GM19438 (cell line): Measurements from ENCODE around the gene YPEL4.

Experiments used
- ATAC-seq: cut with Tn5 transposase; IDR thresholded peaks from one replicate; pipeline ENCODE4 v1.9.1; 2021; ENCODE audit warnings: low read depth; ENCODE audit not compliant: unreplicated experiment

The YPEL4 gene

GRCh38 chr11:57651408-57651807, 1.7 kb upstream of the YPEL4 start:
- ATAC-seq, result no peak

DNA sequence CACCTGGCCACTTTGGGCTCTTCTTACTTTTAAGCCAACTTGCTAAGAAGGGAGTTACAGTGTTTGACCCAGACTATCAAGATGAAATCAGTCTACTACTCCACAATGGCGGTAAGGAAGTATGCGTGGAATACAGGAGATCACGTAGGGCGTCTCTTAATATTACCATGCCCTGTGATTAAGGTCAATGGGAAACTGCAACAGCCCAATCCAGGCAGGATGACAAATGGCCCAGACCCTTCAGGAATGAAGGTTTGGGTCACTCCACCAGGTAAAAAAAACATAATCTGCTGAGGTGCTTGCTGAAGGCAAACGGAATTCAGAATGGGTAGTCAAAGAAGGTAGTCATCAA, 1.0 kb upstream of the YPEL4 start:
- no peak for ATAC-seq

DNA sequence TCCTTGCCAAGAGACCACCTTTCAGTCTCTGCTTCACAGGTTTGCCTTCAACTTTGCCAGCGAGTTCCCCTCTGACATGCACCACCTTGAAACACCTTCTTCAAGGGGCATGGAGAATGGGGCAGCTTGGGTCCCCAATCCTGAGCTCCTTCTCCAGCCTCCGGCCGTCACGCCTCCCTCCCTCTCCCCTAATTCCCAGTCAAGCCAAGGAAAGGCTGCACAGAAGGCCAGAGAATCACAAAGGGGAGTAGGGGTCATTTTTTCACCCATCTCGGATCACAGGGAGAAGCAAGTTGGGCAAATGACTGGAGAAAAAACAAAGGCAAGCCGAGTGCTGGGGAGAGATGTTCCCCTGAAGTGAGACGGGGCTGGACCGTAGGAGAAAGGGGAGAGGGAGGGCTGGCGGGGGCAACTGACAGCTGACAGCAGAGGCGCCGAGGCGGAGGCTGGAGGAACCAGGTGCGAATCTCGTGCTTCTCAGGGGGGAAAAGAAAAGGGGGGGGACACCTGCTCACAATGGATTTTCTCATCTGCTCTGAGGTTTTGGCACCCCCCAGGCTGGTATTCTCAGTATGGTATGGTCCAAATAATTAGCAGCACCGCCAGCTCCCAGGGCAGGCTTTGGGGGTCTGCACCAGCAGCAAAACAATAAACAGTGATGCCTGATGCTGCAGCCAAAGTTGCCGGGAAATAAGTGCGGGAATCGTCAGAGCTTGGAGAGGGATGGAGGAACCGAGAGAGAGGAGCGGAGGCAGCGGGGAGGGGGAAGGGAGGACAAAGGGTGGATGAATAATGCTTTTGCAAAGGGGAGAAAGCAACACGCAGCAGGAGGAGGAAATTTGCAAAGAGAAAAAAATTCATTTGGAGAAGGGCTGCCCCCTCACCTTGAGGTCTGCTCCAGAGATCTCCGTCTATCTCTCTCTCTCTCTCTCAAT, 644 bp downstream of the YPEL4 start:
- no peak for ATAC-seq

- no peak for ATAC-seq
These were observed 1.5 kb downstream of the YPEL4 start for GRCh38 chr11:57647960-57648800.

GRCh38 chr11:57647372-57647771, 2.3 kb downstream of the YPEL4 start:
- no peak for ATAC-seq

- ATAC-seq, result no peak
These were observed 2.9 kb downstream of the YPEL4 start for GRCh38 chr11:57646799-57647303.

DNA sequence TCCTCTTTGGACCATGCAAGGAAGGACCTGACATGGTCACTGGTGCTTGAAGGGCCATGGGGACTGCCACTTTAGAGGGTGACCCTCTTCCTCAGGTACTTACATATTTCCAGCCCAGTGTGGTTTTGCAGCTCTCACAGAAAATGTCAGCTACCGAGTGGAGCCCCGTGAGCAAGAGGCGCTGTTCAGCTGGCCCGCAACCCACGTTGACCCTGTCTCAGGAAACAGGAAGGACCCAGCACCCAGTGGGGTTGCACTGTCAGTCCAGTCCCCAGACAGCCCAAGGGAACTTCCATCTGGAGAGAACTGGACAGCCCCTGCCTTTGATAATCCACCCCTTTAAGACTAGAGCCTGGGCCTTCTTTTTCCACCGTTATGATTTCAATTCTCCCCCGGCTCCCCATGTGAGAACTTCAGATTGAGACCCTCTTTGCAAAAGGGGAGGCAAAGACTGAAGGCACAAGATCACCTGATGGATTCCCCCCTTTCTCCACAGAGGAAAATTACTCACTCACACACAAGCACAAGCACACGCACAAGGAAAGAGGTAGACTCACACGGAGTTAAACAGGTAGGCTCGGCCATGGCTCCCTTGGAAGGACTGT, 3.4 kb downstream of the YPEL4 start:
- ATAC-seq, result no peak

DNA sequence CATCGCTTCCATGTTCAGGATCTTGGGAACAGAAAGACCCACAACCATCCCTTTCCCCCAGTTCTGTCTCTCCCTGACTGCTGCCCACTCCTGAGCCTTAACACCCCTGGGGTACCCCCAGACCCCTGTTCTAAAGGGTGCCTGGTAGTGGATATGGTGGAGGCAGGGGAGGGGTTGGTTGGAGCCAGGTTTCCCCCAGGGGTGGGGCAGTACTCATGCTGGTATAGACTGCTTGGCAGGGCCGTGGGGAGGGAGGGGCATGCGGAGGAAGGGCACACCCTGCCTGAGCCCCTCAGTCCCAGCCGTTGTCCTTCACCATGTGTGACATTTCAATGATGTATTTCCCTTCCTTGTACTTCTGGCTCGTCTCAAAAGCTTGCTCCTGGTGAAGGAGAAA, 4.0 kb downstream of the YPEL4 start:
- ATAC-seq, result no peak

- peak; percentile 46 for ATAC-seq
These were observed 4.7 kb downstream of the YPEL4 start for GRCh38 chr11:57644748-57645688.

GRCh38 chr11:57643802-57644201, 5.9 kb downstream of the YPEL4 start:
- ATAC-seq, result no peak

DNA sequence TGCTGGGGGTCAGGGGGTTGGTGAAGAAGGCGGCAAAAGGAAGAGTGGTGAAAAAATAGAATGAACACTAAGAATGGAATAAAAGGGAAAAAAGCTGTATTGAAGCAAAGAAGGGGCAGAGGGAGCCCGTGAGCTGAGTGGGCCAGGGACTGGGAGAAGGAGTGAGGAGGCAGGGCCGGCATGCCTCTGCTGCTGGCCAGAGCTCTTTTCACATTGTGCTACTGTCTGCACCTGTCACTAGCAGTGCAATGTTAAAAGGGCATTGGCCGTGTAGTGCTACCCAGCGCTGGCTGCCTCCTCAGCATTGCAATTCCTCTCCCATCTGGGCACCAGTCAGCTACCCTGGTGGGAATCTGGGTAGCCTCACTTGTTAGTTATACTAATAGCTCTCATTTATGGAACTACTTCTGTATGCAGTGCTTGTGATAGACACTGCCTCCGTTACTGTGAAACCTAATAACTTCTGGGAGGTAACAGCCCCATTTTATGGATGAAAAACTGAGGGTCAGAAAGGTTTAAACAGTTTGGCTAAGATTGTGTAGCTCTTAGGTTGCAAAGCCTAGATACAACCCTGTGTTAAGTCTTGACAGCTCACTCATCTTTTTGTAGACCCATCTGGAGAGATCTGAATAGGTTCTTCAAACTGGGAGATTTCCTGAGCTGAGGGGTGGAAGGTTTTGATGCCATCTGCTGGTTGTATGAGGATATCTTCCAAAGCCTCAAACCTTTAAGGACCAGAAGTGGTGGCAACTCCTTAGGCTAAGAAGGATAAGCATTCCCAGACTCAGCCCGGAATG, 8.5 kb downstream of the YPEL4 start:
- no peak for ATAC-seq

DNA sequence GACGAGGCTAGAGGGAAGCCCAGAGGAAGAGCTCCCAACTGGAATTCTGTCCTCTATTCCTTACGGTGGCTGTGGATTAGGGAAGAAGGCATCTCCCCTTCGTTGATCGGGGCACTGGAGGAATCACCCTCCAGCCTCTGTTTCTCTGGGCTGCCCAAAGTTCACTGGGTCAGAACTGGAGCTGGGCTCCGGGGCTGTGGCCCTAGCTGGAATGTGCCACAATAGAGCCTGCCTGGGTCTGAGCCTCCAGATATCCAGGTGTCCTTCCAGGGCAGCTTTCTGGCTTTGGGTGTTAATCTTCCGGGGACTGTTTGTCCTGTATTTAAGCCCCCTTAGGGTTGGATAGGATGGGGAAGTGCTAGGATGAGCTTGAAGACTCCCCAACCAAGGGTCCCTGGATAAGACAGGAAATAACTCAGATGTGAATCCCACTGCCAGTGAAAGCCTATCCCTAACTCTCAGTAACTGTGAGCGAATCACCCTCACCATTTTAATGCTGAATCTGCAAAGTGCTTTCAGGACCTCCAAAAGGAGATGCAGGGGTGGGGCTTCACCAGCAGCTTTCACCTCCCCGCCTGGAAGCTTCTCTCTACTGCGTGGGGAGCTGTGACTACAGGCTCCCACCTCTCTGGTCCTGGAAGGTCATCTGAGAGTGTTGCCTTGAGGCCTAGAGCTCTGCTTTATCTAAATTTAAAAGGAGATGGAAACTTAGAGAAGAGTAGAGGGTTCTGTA, 9.5 kb downstream of the YPEL4 start:
- ATAC-seq, result no peak

GRCh38 chr11:57639321-57640067, 10.2 kb downstream of the YPEL4 start:
- ATAC-seq, result no peak

DNA sequence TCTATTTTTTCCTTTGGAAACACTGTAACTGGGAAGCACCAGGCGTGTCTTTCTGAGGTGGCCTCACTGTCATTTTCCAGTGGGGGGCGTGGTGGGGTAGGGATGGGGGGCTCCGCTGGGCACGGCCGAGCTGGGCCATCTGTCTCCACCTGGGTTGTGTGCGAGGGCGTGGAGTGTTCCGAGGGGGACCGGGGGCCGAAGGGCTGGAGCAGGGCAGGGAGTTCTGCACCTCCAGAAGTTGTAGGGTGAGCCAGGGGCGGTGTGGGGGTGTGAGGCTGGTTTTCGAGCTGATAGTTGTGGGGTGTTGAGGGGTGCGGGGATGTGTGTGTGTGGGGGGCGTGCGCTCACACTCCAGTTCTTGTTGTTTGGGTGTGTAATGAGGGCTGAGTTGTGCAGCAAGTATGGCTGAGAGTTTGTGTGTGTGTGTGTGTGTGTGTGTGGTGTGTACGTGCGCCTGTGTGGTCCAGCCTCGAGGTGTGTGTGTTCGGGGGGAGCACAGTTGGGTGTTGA, 10.8 kb downstream of the YPEL4 start:
- ATAC-seq, result no peak

DNA sequence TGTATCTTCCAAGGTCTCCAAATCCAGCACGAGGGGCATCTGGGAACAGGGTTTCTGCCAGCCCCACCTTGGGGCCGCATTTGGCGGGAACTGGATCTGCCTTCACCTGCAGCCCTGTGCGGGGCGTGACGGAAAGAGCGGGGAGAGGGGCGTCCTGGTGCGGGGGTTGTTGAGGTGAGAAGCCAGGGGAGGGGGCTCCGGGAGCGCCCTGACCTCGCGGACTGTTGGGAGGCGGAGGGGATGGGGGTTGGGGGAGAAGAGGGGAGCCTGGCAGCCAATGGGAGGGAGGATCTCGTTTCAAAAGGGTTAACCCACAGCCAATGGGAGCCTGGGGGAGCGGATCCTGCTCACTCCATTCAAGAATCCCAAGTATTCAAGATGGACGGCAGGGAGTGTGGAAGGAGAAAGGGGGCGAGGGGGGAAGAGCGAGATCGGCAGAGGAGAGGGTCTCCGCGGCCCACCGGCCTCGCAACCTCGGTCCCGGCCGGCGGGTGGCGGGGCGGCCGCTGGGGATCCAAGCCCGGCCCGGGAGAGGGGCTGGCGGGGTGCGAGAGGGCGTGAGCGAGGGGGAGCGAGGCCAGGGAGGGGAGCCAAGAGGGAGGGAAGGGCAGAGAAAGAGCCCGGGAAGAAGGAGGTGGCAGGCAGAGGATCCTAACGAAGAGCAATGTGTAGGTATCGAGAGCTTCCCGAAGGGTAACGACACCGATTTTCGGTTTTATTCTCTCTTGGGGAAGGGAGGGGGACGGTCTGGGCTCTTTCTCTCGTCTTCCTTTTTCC, 11.5 kb downstream of the YPEL4 start:
- no peak for ATAC-seq

GRCh38 chr11:57637626-57638004, 12.1 kb downstream of the YPEL4 start:
- ATAC-seq, result no peak

DNA sequence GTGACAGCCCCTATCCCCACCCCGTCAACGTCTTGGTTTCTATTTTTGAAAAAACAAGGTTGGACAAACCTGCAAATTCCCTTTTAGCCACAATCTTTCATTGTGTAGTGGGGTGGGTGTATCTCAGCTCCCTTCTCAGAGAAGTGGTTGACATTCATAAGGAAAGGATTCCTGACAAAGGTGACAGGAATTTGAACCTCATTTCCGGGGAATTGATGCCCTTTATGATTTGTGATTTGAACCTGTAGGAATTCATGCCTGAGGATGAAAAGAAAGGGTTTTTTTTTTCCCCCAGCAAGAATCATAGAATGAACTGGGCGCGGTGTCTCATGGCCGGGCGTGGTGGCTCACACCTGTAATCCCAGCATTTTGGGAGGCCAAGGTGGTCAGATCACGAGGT, 14.5 kb downstream of the YPEL4 start:
- ATAC-seq, result no peak
